ENCODE measurements around the gene STUM. TPM values are rescaled to one million over a fixed set of nuclear protein-coding genes. Genes with fewer than 3 reads are reported as not detected.
A peak's percentile ranks its signal among the peaks of the same experiment; 100 is the strongest.

STUM gene
- polyA plus RNA-seq, 1 experiment = not detected

- ChIA-PET POLR2A (no interaction called here), CTCF (interaction anchor here (0.7 to 3.8 kb wide), 4 partner anchors 17 to 60 kb away, joined by 3 to 24 read pairs (median 4); no protein-coding TSS in a partner anchor)
- TF ChIP-seq CTCF (IDR thresholded peaks at IDR 0.05; ENCODE audit: insufficient read depth, low read depth, low read length) = no peak
- no peak for DNase-seq (ENCODE audit: low read depth)
- no peaks in the 10 kb centered on the region for H3K36me3 ChIP-seq (ENCODE audit: control insufficient read depth, insufficient read depth, low read length)
- H3K27me3 ChIP-seq (ENCODE audit: control insufficient read depth, insufficient read depth, low read length) = peaks cover 2% of the 10 kb centered on the region; the same call in 1 of the 2 replicates
- no peak overlapping the region for H3K4me3 ChIP-seq (ENCODE audit: low read depth, low read length)
Observed at GRCh38 chr1:226607268-226607660, 58.7 kb downstream of the STUM start.

GRCh38 chr1:226607821-226608220, 59.3 kb downstream of the STUM start:
- no peaks in the 10 kb centered on the region for H3K36me3 ChIP-seq (ENCODE audit: control insufficient read depth, insufficient read depth, low read length)
- POLR2A ChIA-PET = no interaction called here
- H3K27me3 ChIP-seq (ENCODE audit: control insufficient read depth, insufficient read depth, low read length) = peaks cover 2% of the 10 kb centered on the region; the same call in 1 of the 2 replicates
- no peak for TF ChIP-seq CTCF (IDR thresholded peaks at IDR 0.05; ENCODE audit: insufficient read depth, low read depth, low read length)
- CTCF ChIA-PET = interaction anchor here (1.3 to 3.8 kb wide), 5 partner anchors 18 to 207 kb away, joined by 3 to 29 read pairs (median 5); partner anchors contain the start of gene STUM
- DNase-seq (ENCODE audit: low read depth) = no peak
- no peak overlapping the region for H3K4me3 ChIP-seq (ENCODE audit: low read depth, low read length)

GRCh38 chr1:226608699-226609505, 60.3 kb downstream of the STUM start:
- H3K27me3 ChIP-seq (ENCODE audit: control insufficient read depth, insufficient read depth, low read length) = peaks cover 2% of the 10 kb centered on the region; the same call in 1 of the 2 replicates
- no peak for DNase-seq (ENCODE audit: low read depth)
- peak; percentile 88 for TF ChIP-seq CTCF (IDR thresholded peaks at IDR 0.05; ENCODE audit: insufficient read depth, low read depth, low read length)
- no peak overlapping the region for H3K4me3 ChIP-seq (ENCODE audit: low read depth, low read length)
- CTCF ChIA-PET = interaction anchor here (0.7 to 3.8 kb wide), 18 partner anchors 9 to 749 kb away, joined by 3 to 29 read pairs (median 4); partner anchors contain the start of gene STUM
- H3K36me3 ChIP-seq (ENCODE audit: control insufficient read depth, insufficient read depth, low read length) = no peaks in the 10 kb centered on the region
- POLR2A ChIA-PET = no interaction called here

- H3K36me3 ChIP-seq (ENCODE audit: control insufficient read depth, insufficient read depth, low read length) = no peaks in the 10 kb centered on the region
- DNase-seq (ENCODE audit: low read depth) = no peak
- H3K4me3 ChIP-seq (ENCODE audit: low read depth, low read length) = no peak overlapping the region
- peaks cover 2% of the 10 kb centered on the region; the same call in 1 of the 2 replicates for H3K27me3 ChIP-seq (ENCODE audit: control insufficient read depth, insufficient read depth, low read length)
- CTCF ChIA-PET = interaction anchor here (1.0 to 3.8 kb wide), 10 partner anchors 10 to 830 kb away, joined by 3 to 29 read pairs (median 5); partner anchors contain the start of gene STUM
- POLR2A ChIA-PET = interaction anchor here (0.6 kb wide), 1 partner anchor 429 kb away, joined by 4 read pairs; no protein-coding TSS in a partner anchor
- TF ChIP-seq CTCF (IDR thresholded peaks at IDR 0.05; ENCODE audit: insufficient read depth, low read depth, low read length) = no peak
Observed at GRCh38 chr1:226609836-226610455, 61.4 kb downstream of the STUM start.

GRCh38 chr1:226610671-226611070, 62.1 kb downstream of the STUM start:
- no peak overlapping the region for H3K4me3 ChIP-seq (ENCODE audit: low read depth, low read length)
- no peaks in the 10 kb centered on the region for H3K36me3 ChIP-seq (ENCODE audit: control insufficient read depth, insufficient read depth, low read length)
- peaks cover 2% of the 10 kb centered on the region; the same call in 1 of the 2 replicates for H3K27me3 ChIP-seq (ENCODE audit: control insufficient read depth, insufficient read depth, low read length)
- POLR2A ChIA-PET = no interaction called here
- CTCF ChIA-PET = interaction anchor here (1.0 to 3.8 kb wide), 4 partner anchors 13 to 829 kb away, joined by 3 to 29 read pairs (median 14); partner anchors contain the start of gene STUM
- no peak for DNase-seq (ENCODE audit: low read depth)
- TF ChIP-seq CTCF (IDR thresholded peaks at IDR 0.05; ENCODE audit: insufficient read depth, low read depth, low read length) = no peak

All from BJ (cell line).